IMR-90 (cell line): Measurements from ENCODE around the gene NTRK2.

ENCODE experiments used
- BHLHE40 ChIP-seq: fragments of 150-350 bp; IDR thresholded peaks from 2 replicates; pipeline ENCODE4 v1.6.1; 2016; ENCODE audit warnings: mild to moderate bottlenecking, low read depth, low read length
- CEBPB ChIP-seq: IDR thresholded peaks from 2 replicates; pipeline ENCODE4 v1.6.1; 2012; ENCODE audit warnings: low read depth, low read length, improper control_type of control experiment
- MAFK ChIP-seq: IDR thresholded peaks from 2 replicates; pipeline ENCODE4 v1.6.1; 2012; ENCODE audit warnings: low read depth, low read length, improper control_type of control experiment
- POLR2A ChIP-seq: IDR thresholded peaks from 2 replicates; pipeline ENCODE4 v1.6.1; 2012; ENCODE audit warnings: mild to moderate bottlenecking, low read depth, low read length
- RAD21 ChIP-seq: IDR thresholded peaks from 2 replicates; pipeline ENCODE4 v1.6.1; 2012; ENCODE audit warnings: low read length, improper control_type of control experiment
- RCOR1 ChIP-seq: IDR thresholded peaks from 2 replicates; pipeline ENCODE4 v1.6.1; 2012; ENCODE audit warnings: mild to moderate bottlenecking, low read length, improper control_type of control experiment; ENCODE audit not compliant: insufficient replicate concordance
- SMC3 ChIP-seq: fragments of 150-350 bp; IDR thresholded peaks from 2 replicates; pipeline ENCODE4 v1.6.1; 2016; ENCODE audit warnings: low read depth, mild to moderate bottlenecking, antibody characterized with exemption, low read length, moderate library complexity
- TF ChIP-seq, protein P1 (sequence below): conservative IDR thresholded peaks from 2 replicates; pipeline ENCODE4 v1.5.1; 2012; ENCODE audit warnings: mild to moderate bottlenecking, low read depth, low read length, improper control_type of control experiment

DNA sequence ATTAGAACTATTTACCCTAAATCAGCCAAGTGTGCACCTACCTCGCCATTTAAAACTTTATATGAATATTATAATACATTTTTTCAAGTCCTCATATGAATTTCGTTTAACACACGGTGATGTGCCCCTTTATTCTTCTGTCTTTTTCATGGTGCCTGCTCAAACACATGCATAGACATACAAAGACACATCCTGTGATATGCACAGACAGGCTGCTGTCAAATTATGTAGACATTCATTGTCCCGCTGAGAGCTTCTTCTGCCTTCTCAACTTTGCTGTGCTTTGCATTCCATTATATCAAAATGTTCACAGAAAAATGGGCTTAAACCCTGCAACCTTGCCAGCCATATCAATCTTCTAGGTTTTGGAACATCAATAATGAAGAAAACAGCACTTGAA lies 193.8 kb downstream of the NTRK2 start:
- TF ChIP-seq, protein P1, sequence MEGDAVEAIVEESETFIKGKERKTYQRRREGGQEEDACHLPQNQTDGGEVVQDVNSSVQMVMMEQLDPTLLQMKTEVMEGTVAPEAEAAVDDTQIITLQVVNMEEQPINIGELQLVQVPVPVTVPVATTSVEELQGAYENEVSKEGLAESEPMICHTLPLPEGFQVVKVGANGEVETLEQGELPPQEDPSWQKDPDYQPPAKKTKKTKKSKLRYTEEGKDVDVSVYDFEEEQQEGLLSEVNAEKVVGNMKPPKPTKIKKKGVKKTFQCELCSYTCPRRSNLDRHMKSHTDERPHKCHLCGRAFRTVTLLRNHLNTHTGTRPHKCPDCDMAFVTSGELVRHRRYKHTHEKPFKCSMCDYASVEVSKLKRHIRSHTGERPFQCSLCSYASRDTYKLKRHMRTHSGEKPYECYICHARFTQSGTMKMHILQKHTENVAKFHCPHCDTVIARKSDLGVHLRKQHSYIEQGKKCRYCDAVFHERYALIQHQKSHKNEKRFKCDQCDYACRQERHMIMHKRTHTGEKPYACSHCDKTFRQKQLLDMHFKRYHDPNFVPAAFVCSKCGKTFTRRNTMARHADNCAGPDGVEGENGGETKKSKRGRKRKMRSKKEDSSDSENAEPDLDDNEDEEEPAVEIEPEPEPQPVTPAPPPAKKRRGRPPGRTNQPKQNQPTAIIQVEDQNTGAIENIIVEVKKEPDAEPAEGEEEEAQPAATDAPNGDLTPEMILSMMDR: no peak
- TF ChIP-seq POLR2A (no peak), MAFK (no peak), CEBPB (no peak), SMC3 (no peak), RCOR1 (no peak), BHLHE40 (no peak), RAD21 (no peak)
